Stimulated activated CD8-positive, alpha-beta memory T cell treated with anti-CD3 and anti-CD28 coated beads, Interleukin-12 subunit alpha, Interleukin-12 subunit beta, amount 100 ng/mL, for 4 hours (primary cell): Measurements from ENCODE around the gene CST9.
"Not testable (repeated sequence)": the region's sequence is repeated elsewhere in the genome, so short reads cannot be mapped to it uniquely, and the experiment has no call there.

ENCODE experiments used
- DNase-seq: peaks from one replicate; pipeline ENCODE4 v3.0.0-alpha.2; 2020; ENCODE audit warnings: low read depth

CST9 gene

DNA sequence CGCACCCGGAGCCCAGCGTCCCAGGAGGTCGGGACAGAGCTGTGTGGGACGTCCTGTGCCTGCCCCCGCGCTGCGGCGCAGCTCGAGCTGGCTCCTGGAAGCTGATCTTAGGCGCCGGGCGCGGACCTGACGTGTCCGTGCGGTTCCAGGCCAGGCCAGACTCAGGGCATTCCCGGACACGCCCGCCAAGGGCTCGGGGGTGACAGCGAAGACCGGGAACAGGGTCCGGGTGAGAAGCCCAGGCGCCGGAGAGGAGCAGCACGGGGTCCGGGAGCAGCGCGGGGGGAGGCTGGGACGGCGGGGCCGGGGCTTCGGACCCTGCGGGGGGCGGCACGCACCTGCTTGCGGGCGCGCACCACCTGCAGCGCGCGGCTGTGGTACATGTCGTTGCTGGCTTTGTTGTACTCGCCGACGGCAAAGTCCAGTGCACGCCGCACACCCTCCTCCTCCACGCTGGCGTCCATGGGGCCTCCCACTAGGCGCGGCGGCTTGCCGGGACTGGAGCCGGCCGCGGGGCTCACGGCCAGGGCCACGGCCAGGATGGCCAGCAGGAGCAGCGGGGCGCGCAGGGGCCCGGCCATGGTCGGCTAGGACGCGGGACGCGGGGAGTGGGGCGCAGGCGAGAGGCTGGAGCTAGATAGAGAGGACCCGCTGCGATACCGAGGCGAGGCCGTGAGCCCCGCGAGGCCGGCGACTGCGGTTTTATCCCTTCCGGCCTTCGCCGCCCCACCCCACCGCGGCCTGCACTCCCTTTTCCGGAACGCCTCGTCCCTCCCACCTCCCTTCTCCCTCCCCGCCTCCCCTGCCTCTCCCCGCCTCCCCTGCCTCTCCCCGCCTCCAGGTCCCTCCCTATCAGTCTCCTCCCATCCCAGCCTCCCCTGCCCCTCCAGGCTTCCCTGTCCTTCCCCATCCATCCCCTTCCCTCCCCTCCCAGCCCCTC, 31.8 kb upstream of the CST9 start, which contains the start of gene CST3:
CST3 (minus strand) TSS at position 674 of the 940 bp plus-strand sequence; CDS start at position 581, 93 bp downstream.
- DNase-seq, result no peak

GRCh38 chr20:23636908-23637281, 31.2 kb upstream of the CST9 start:
- no peak for DNase-seq

- no peak for DNase-seq
Observed at GRCh38 chr20:23636182-23636907, 30.6 kb upstream of the CST9 start.

DNA sequence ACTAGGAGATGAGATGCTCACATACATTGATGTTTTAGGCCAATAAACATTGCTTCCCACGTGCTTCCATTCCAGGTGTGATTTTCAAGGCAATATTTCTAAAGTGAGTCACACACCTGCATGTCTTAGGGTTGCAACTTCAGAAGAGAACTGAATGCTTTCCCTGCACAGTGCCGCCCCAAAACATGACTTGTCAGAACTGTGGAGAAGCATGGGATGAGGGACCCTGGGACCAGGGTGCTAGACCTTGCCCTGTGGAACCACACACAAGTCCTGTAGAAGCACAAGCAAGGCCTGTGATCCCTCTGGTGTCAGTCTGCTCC, 30.0 kb upstream of the CST9 start:
- DNase-seq, result not testable (repeated sequence)

- DNase-seq, result no peak
Observed at GRCh38 chr20:23634985-23635767, 29.5 kb upstream of the CST9 start.

DNA sequence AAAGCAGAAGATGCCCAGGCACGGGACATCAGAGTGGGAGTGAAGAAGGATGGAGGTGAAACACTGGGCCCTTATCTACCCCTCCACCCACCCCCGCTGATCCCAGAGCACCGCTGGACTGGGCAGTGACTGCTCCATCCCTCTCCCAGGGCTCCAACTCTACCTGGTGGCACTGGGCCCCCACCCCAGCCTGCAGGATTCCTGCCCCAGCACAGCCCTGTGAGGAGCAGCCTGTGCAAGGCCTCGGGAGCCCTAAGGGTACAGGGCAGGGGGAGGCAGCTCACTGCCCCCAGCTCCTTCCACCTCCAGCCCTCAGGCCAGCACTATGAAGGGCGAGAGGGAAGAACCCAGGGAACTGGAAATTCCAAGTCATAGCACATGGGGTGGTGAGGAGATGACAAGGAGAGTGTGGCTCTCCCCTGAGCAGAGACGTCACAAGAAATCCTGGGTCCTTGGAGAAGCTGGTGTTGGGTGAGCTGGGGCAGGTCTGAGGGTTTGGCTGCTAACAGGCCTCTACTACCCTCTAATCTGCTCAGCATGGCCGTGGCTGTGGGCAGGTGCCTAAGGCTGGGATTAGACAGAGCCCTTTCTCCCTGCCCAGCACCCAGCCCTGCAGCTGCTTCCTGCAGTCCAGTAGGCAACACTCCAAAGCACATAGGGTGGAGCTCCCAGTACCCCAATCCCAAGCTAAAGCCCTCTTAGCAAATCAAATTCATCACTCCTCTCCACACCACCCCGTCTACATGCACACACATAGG, 28.5 kb upstream of the CST9 start:
- no peak for DNase-seq

- no peak for DNase-seq
Observed at GRCh38 chr20:23632711-23633573, 27.2 kb upstream of the CST9 start.

GRCh38 chr20:23631981-23632710, 26.4 kb upstream of the CST9 start:
- DNase-seq, result no peak

GRCh38 chr20:23631226-23631822, 25.6 kb upstream of the CST9 start:
- DNase-seq, result no peak

DNA sequence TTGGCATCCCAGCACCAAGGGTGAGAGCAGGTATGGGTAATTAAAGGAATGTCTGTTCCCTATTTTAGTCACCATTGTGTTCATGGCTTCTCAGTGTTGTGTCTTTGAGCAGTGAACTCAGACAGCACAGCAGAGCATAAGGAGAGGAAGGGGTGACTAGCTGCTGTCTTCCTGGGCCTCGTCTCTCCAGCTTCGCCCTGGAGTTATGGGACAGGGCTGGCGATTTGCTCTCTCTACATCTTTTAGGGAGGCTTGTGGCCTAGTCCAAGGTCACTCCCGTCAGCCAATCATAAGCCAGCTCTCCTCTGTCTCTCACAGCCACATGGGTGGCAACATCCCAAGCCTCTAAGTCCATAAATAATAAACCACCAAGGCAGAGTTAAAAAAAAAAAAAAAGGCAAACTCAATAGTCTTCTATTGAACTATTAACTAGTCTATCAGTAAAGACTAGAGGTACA, 24.7 kb upstream of the CST9 start:
- DNase-seq, result no peak

- no peak for DNase-seq
Observed at GRCh38 chr20:23629542-23630391, 24.1 kb upstream of the CST9 start.

DNA sequence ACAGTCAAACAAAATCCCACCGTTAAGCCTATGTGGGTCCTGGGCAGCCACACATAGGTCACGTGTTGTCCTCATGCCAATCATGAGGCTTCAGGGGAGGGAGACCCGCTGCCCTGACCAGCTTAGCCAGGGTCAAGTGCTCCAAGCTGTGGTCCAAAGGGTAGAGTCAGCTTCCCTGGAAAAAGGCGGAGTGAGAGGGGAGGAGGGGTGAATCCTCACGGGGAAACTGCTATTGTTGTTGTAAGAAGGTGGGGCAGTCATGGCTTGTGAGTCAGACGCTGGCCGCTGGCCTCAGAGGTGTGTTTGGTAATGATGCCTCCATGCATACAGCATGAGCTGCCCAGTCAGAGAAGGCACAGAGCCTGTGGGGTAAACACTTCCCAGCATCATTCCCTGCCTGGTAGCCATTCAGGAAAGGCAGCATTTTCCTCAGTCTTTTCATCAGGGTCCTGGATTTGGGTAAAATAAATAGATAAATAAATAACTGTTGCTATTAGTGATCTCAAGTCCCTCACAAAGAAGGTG, 23.4 kb upstream of the CST9 start:
- DNase-seq, result no peak

- no peak for DNase-seq
Observed at GRCh38 chr20:23628402-23629016, 22.8 kb upstream of the CST9 start.

DNA sequence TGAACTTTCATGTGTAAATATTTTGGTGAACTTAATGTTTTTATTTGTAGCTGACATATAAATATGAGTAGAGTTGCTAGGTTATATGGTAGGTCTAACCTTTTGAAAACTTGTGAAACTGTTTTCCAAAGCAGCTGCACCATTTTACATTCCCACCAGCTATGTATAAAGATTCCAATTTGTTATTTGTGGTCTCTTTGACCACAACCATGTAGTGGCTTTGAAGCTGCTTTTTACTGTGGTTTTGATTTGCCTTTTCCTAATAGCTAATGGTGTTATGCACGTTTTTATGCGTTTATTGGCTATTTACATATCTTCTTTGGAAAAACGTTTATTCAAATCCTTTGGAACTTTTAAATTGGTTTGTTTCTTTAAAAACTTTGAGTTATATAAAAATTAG, 21.8 kb upstream of the CST9 start:
- no peak for DNase-seq

DNA sequence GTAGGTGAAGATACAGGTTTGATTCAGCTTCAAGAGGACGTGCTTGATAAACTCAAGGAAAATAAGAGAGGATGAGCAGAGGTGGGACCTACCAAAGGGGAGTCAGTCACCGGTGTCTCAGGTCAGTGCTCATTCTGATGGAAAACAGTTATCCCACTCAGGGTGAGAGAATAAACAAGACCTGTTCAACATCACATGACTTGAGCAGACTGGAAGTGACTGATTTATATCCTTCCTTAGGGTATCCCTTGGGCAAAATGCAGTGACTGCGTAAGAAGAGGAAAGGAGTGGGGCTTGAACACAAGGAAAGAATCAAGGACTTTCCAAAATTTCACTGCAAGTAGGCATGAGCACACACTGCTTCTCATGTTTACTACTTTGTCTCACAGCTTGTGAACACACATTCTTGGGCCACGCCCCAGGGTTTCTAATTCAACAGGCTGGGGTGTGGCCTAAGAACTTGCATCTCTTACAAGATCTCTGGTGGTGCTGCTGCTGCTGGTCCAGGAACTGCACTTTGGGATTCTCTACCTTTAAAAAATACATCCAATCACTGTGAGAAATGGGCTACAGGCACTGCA, 20.4 kb upstream of the CST9 start:
- DNase-seq, result no peak

GRCh38 chr20:23625236-23625964, 19.7 kb upstream of the CST9 start:
- no peak for DNase-seq

GRCh38 chr20:23624324-23624691, 18.6 kb upstream of the CST9 start:
- no peak for DNase-seq
